Measurements from ENCODE around the gene CLIC4. TPM values are rescaled to one million over a fixed set of nuclear protein-coding genes. Genes with fewer than 3 reads are reported as not detected.

The CLIC4 gene
- total RNA-seq, 4 donors from 2014 or later, result 53.0 to 151 (median 95.3) TPM

- no peak overlapping the region for H3K27ac ChIP-seq
- H3K4me1 ChIP-seq, result peaks cover 0 to 7% of the 10 kb centered on the region in 2 donors
- no peak for DNase-seq
- no peaks in the 10 kb centered on the region for H3K36me3 ChIP-seq
- no peak overlapping the region for H3K4me3 ChIP-seq (replicated peaks in 1 of 3)
- no peaks in the 10 kb centered on the region for H3K27me3 ChIP-seq
- TF ChIP-seq POLR2A (IDR thresholded peaks at IDR 0.05), result no peak
- TF ChIP-seq, protein P1, sequence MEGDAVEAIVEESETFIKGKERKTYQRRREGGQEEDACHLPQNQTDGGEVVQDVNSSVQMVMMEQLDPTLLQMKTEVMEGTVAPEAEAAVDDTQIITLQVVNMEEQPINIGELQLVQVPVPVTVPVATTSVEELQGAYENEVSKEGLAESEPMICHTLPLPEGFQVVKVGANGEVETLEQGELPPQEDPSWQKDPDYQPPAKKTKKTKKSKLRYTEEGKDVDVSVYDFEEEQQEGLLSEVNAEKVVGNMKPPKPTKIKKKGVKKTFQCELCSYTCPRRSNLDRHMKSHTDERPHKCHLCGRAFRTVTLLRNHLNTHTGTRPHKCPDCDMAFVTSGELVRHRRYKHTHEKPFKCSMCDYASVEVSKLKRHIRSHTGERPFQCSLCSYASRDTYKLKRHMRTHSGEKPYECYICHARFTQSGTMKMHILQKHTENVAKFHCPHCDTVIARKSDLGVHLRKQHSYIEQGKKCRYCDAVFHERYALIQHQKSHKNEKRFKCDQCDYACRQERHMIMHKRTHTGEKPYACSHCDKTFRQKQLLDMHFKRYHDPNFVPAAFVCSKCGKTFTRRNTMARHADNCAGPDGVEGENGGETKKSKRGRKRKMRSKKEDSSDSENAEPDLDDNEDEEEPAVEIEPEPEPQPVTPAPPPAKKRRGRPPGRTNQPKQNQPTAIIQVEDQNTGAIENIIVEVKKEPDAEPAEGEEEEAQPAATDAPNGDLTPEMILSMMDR (IDR thresholded peaks at IDR 0.05), result no peak
- WGBS, 2 donors, result 69 to 73% methylated on average over 5 of the region's 5 CpGs
- H3K9me3 ChIP-seq, result no peaks in the 10 kb centered on the region
- intact Hi-C loops (cut with DNase I), result no loop called here
These were observed 31.5 kb upstream of the CLIC4 start for GRCh38 chr1:24713736-24714135.

DNA sequence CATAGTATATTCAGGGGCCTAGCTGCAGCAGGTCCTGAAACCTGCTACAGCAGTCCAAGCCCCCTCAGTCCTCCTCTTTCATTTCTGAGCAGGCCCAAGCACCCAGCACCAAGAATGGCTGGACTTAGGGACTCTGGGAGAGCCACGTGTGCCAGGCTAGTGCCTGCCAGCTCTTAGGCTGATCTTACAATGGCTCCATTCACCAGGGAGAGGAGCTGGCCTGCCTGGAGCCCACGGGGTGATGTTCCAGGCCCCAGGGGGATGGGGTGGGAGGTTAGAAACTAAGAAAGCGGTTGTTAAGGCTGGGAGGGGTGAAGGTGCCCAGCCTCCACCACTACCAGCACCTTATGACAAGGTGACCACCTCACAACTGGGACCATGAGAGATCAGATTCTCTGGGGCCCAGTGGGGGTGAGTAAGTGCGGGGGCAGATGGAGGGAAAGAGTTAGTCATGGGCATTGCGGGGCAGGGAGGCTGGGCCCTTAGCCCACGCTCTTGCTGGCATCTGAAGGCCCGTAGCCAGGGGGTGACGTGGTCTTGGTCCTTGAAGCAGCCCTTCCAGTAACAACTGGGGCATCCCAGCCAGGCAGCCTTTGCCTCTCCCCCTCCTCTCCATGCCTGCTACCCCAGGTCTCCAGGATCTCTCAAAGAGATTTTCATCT, 30.3 kb upstream of the CLIC4 start:
- H3K36me3 ChIP-seq, result no peaks in the 10 kb centered on the region
- WGBS, 2 donors, result 91 to 97% methylated on average over 6 to 8 of the region's 8 CpGs
- intact Hi-C loops (cut with DNase I), result no loop called here
- no peak overlapping the region for H3K4me3 ChIP-seq (replicated peaks in 1 of 3)
- peaks cover 0 to 14% of the 10 kb centered on the region in 2 donors for H3K4me1 ChIP-seq
- no peak for TF ChIP-seq POLR2A (IDR thresholded peaks at IDR 0.05)
- TF ChIP-seq, protein P1 (IDR thresholded peaks at IDR 0.05), result no peak
- DNase-seq, result no peak
- no peaks in the 10 kb centered on the region for H3K27me3 ChIP-seq
- H3K27ac ChIP-seq, result no peak overlapping the region
- H3K9me3 ChIP-seq, result no peaks in the 10 kb centered on the region

DNA sequence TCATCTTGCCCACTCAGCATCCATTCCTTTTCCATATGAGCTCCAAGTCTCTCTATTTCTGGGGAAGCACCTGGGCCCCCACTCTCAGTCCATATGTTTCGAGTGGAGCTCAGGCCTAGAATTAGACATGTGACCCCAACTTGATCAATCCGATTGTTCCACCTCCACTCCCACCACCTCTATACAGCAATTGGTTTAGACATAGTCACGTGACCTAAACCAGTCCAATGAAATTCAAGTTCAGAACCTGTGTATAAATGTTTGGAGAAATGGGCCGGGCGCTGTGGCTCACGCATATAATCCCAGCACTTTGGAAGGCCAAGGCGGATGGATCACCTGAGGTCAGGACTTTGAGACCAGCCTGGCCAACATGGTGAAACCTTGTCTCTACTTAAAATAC, 29.6 kb upstream of the CLIC4 start:
- TF ChIP-seq, protein P1 (IDR thresholded peaks at IDR 0.05), result no peak
- Histone ChIP-seq H3K4me1 (peaks cover 0 to 17% of the 10 kb centered on the region in 2 donors), H3K9me3 (no peaks in the 10 kb centered on the region), H3K4me3 (replicated peaks in 1 of 3) (no peak overlapping the region), H3K27me3 (no peaks in the 10 kb centered on the region), H3K27ac (no peak overlapping the region), H3K36me3 (no peaks in the 10 kb centered on the region)
- WGBS, 2 donors, result 97 to 100% methylated on average over 7 of the region's 7 CpGs
- no peak for DNase-seq
- intact Hi-C loops (cut with DNase I), result no loop called here

GRCh38 chr1:24717887-24718650, 27.2 kb upstream of the CLIC4 start:
- DNase-seq, result no peak
- Histone ChIP-seq H3K27me3 (no peaks in the 10 kb centered on the region), H3K9me3 (no peaks in the 10 kb centered on the region), H3K27ac (no peak overlapping the region), H3K4me1 (peaks cover 0 to 19% of the 10 kb centered on the region in 2 donors), H3K36me3 (no peaks in the 10 kb centered on the region), H3K4me3 (replicated peaks in 1 of 3) (no peak overlapping the region)
- intact Hi-C loops (cut with DNase I), result no loop called here
- 90% methylated on average over 8 of the region's 8 CpGs for WGBS, 2 donors
- TF ChIP-seq, protein P1 (IDR thresholded peaks at IDR 0.05), result no peak
- TF ChIP-seq POLR2A (IDR thresholded peaks at IDR 0.05), result no peak

GRCh38 chr1:24720152-24720551, 25.1 kb upstream of the CLIC4 start:
- Histone ChIP-seq H3K4me3 (replicated peaks in 1 of 3) (no peak overlapping the region), H3K27me3 (no peaks in the 10 kb centered on the region), H3K9me3 (no peaks in the 10 kb centered on the region), H3K27ac (peak overlapping the region in 2 of 3 donors; percentile 50 to 74), H3K36me3 (no peaks in the 10 kb centered on the region), H3K4me1 (peaks cover 0 to 29% of the 10 kb centered on the region in 2 donors)
- intact Hi-C loops (cut with DNase I), result no loop called here
- peak; percentile 56 to 62 for DNase-seq
- 67 to 70% methylated on average over 8 to 12 of the region's 12 CpGs for WGBS, 2 donors
- TF ChIP-seq, protein P1 (IDR thresholded peaks at IDR 0.05), result no peak
- TF ChIP-seq POLR2A (IDR thresholded peaks at IDR 0.05), result no peak
